Mucosa of descending colon (tissue), 3 donors: Measurements from ENCODE around the gene FHIT. TPM values are rescaled to one million over a fixed set of nuclear protein-coding genes. Genes with fewer than 3 reads are reported as not detected.

Source experiments
- ATAC-seq: fragments of 200-7000 bp; cut with Tn5 transposase; one replicate; pipeline ENCODE4 v1.9.1; 2020; ENCODE audit warnings: mild to moderate bottlenecking, moderate library complexity
- DNase-seq, 3 donors: peaks; one replicate each; pipeline ENCODE4 v3.0.0-alpha.2; 2020
- H3K36me3 ChIP-seq: fragments of 200-600 bp; one replicate; pipeline ENCODE4 v1.8.0; 2021; ENCODE audit warnings: low read depth, mild to moderate bottlenecking
- H3K4me1 ChIP-seq: fragments of 200-600 bp; one replicate; pipeline ENCODE4 v1.8.0; 2021; ENCODE audit warnings: low read depth, mild to moderate bottlenecking
- H3K4me3 ChIP-seq: fragments of 200-600 bp; one replicate; pipeline ENCODE4 v1.8.0; 2021; ENCODE audit warnings: mild to moderate bottlenecking
- H3K9me3 ChIP-seq: fragments of 200-600 bp; one replicate; pipeline ENCODE4 v1.8.0; 2021; ENCODE audit warnings: mild to moderate bottlenecking
- CTCF ChIP-seq: fragments of 200-600 bp; IDR thresholded peaks from one replicate; pipeline ENCODE4 v1.8.0; 2022; ENCODE audit warnings: antibody characterized with exemption, mild to moderate bottlenecking
- intact Hi-C, 2 donors: fragments of 100-400 bp; cut with DNase I in 1 of 2; cut with micrococcal nuclease in 1 of 2; formaldehyde crosslinking; loops; one replicate each; pipeline versions ENCODE4 v1.11.0 to v1.11.1; 2022; cut with DNase I, micrococcal nuclease
- total RNA-seq, 3 donors: library from RNA; stranded (reverse); fragmentation: NEBNext Ultra II Directional in 2 of 3; extraction: Animal tissue kit (Norgen Biotek cat#: 25700) in 2 of 3; gene quantifications; one replicate each; pipeline versions ENCODE4 v1.2.1 to v1.2.4, GENCODE V29; 2021 to 2023
- donor health status: DM: no; HTN: no; CAD: no; lungs with moderate emphysema.
- donor health status: DM: no; HTN: no; CAD: no.
- donor health status: DM: no; HTN: yes; CAD: no.

The FHIT gene
- total RNA-seq, 3 donors from 2014 or later, result 8.9 to 20.7 (median 18.6) TPM

- intact Hi-C loops, result no loop called here
- Histone ChIP-seq H3K4me3 (no peak overlapping the region), H3K4me1 (no peaks in the 10 kb centered on the region), H3K9me3 (no peaks in the 10 kb centered on the region), H3K36me3 (no peaks in the 10 kb centered on the region)
- DNase-seq (no peak), ATAC-seq (no peak)
- no peak for TF ChIP-seq CTCF
Measured at GRCh38 chr3:60630953-60631352, 620.3 kb downstream of the FHIT start.

GRCh38 chr3:60629816-60630215 is 621.4 kb downstream of the FHIT start:
- intact Hi-C loops, result no loop called here
- Histone ChIP-seq H3K4me1 (no peaks in the 10 kb centered on the region), H3K9me3 (no peaks in the 10 kb centered on the region), H3K4me3 (no peak overlapping the region), H3K36me3 (no peaks in the 10 kb centered on the region)
- DNase-seq, result no peak
- no peak for ATAC-seq
- TF ChIP-seq CTCF, result no peak

GRCh38 chr3:60622349-60622748 is 628.9 kb downstream of the FHIT start:
- Histone ChIP-seq H3K4me1 (no peaks in the 10 kb centered on the region), H3K9me3 (no peaks in the 10 kb centered on the region), H3K36me3 (no peaks in the 10 kb centered on the region), H3K4me3 (no peak overlapping the region)
- no peak for TF ChIP-seq CTCF
- no peak for ATAC-seq
- intact Hi-C loops, result no loop called here
- no peak for DNase-seq

- H3K4me1 ChIP-seq, result no peaks in the 10 kb centered on the region
- ATAC-seq (no peak), DNase-seq (no peak)
- no peaks in the 10 kb centered on the region for H3K36me3 ChIP-seq
- H3K4me3 ChIP-seq, result no peak overlapping the region
- H3K9me3 ChIP-seq, result no peaks in the 10 kb centered on the region
- intact Hi-C loops, result no loop called here
- TF ChIP-seq CTCF, result no peak
Measured at GRCh38 chr3:60617188-60617587, 634.1 kb downstream of the FHIT start.

GRCh38 chr3:60613769-60614303 is 637.4 kb downstream of the FHIT start:
- no peak overlapping the region for H3K4me3 ChIP-seq
- no peaks in the 10 kb centered on the region for H3K36me3 ChIP-seq
- H3K4me1 ChIP-seq, result no peaks in the 10 kb centered on the region
- intact Hi-C loops, result no loop called here
- no peak for TF ChIP-seq CTCF
- H3K9me3 ChIP-seq, result no peaks in the 10 kb centered on the region
- DNase-seq (no peak), ATAC-seq (no peak)
